GM19395 (cell line): ENCODE results near the gene KCNJ18.
"Not testable (repeated sequence)": the region's sequence is repeated elsewhere in the genome, so short reads cannot be mapped to it uniquely, and the experiment has no call there.

Source experiments
- ATAC-seq: cut with Tn5 transposase; IDR thresholded peaks from one replicate; pipeline ENCODE4 v1.9.1; 2021; ENCODE audit warnings: mild to moderate bottlenecking, moderate library complexity; ENCODE audit not compliant: unreplicated experiment

The KCNJ18 gene

DNA sequence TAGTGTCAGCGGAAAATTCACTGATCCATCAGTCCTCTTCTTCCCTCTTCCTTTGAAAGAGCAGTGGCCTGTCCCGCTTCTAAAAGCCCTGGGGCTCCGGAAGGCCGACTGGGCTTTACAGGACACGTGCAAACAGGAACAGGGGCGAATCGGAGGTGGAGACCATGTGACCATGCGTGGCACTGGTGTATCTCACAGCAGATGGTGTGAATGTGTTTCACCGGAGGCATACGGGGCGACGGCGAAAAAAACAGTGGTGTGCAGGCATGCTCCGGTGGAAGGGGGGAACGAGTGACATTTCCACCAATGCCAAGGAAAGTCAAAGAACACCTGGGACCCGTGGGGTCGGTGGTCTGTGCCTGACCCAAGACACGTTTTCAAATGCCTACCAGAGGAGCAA, 8.4 kb upstream of the KCNJ18 start:
- ATAC-seq, result not testable (repeated sequence)

DNA sequence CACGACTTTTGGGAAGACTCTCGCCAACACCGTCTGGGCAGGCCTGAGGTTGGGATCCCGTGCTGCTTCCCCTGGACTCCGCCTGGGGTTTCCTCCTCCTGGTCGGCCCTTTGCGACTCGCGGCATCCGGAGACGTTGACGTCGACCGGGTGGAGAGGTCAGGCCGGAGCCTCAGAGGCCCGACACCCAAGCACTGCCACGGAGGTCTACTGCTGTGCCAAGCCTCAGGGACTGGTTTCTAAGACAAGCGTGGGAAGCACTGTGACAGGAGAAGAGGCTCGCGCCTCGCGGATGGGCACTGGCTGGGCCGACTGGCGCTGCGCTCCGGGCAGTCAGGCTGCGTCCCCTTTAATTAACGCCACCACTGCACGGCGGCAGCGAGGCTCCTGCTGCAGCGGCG, 7.9 kb upstream of the KCNJ18 start:
- ATAC-seq, result not testable (repeated sequence)

DNA sequence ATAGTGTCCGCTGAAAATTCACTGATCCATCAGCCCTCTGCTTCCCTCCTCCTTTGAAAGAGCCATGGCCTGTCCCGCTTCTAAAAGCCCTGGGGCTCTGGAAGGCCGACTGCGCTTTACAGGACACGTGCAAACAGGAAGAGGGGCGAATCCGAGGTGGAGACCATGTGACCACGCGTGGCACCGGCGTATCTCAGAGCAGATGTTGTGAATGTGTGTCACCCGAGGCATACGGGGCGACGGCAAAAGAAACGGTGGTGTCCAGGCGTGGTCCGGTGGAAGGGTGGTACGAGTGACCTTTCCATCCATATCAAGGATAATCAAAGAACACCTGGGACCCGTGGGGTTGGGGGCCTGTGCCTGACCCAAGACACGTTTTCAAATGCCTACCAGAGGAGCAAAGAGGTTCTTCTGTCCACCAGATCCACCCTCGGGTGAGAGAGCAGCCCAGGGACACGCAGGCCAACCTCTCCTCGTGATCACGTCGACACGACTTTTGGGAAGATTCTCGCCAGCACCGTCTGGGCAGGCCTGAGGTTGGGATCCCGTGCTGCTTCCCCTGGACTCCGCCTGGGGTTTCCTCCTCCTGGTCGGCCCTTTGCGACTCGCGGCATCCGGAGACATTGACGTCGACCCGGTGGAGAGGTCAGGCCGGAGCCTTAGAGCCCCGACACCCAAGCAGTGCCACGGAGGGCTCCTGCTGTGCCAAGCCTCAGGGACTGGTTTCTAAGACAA, 7.1 kb upstream of the KCNJ18 start:
- ATAC-seq, result not testable (repeated sequence)

DNA sequence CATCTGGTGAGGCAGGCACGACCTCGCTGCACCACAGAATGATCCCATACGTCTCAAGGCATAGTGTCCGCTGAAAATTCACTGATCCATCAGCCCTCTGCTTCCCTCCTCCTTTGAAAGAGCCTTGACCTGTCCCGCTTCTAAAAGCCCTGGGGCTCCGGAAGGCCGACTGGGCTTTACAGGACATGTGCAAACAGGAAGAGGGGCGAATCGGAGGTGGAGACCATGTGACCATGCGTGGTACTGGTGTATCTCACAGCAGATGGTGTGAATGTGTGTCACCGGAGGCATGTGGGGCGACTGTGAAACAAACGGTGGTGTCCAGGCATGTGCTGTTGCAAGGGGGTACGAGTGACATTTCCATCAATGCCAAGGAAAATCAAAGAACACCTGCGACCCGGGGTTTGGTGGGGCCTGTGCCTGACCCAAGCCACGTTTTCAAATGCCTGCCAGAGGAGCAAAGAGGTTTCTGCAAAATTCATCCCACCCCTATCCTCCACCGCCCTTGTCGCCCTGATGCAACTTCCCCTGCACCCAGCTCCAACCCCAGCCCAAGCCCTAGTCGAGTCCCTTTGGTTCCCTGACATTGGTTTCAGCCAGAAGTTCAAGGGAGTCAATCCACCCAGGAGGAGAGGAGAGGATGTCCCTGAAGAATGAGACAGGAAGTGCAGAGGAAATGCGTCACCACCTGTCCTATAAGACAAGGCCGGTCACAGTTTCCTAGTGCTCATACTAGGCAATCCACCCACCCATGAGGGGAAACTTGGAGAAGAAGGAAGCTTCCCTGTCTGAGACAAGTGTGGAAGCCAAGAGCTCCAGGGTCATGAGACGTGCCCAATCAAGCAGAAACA, 5.9 kb upstream of the KCNJ18 start:
- ATAC-seq, result no peak

DNA sequence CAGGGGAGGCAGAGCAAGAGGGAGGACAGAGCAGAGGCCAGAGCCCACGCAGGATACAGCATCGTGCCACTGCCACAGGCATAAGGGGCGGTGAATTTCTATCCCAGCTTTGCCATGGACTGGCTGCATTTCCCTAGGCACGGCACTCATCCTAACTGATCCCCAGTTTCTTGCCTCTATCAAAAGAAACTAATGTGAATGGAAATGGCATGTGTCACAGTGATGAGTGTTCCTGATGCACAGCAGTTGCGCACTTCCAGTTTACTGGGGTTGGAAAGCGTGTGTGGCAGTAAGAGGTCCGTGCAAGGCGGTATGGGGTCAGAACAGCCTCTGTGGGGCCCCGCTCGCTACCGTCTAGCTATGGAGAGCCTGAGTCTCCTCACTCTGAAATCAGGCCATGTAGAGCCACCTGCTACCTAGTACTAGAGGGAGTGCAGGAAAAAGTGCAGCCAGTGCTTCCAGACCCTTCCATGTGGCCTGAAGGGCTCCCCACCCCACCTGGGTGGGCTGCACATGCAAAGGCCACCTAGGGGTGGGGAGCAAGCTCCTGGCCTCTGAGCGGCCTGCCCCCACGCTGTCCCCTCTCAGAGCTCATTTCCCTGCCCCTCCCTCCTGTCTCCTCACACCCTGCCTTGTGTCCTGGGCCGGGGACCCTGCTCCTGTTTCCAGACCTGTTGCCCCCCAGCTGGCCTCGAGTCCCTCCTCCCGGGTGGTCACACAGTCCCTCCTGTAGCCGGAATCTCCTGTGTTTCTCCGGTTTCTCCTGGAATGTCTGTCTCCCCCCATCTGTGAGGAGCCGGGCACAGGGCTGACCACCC, 5.0 kb upstream of the KCNJ18 start:
- no peak for ATAC-seq

GRCh38 chr17:21688293-21688949, 3.9 kb upstream of the KCNJ18 start:
- ATAC-seq, result no peak

GRCh38 chr17:21689604-21690003, 2.7 kb upstream of the KCNJ18 start:
- no peak for ATAC-seq

GRCh38 chr17:21690811-21691210, 1.5 kb upstream of the KCNJ18 start:
- not testable (repeated sequence) for ATAC-seq

DNA sequence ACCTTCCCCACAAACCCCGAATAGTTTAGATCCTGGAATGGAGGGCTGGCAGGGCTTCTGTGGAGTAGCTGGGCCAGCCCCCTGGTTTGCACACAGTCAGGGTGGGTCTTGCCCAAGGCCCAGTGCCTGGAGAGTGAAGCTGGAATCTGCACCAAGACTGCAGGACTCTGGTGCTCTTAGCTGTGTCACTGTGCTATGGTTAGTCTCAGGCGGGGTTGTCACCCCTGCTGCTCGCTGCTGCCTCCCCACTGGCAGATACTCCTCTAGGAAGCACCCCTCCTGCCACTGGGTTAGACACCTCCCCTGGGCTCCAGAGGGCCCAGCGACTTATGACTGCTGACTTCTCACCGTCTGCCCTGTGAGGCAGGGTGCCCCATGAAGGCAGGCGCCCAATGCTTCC, 842 bp upstream of the KCNJ18 start:
- ATAC-seq, result not testable (repeated sequence)

DNA sequence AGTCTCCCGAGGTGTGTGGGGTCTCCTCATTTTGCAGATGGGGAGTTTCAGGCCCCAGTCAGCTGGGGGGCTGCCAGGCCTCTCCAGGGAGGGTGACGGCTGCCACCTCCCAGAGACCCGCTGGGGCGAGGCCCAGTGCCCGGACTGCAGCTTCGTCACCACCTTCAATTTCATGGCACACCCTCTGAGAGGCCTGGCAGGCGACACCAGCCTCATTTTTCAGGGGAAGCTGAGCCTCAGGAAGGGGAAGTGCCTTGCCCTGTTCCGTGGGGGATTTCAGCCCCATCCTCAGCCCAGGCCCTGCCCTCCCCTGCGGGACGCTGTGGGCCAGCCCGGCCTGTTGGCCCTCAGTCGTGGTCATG, 362 bp downstream of the KCNJ18 start:
- ATAC-seq, result not testable (repeated sequence)

DNA sequence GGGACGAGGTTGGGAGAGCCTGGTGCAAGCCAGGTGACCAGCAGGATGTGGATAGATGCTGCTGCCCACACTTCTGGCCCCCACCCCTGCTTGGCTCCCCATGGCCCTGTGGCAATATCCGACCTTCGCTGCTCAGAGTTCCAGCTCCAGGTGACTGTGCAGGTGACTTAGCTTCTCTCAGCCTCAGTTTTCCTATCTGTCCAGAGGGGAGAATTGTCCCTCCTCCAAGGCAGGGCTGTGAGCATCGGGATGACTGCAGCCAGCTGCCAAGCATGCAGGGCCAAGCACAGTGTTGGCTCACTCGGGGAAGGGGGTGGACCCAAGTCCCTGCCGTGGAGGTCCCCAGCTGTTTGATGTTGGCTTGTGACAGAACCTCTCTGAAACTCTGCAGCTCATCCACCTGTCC, 1.1 kb downstream of the KCNJ18 start:
- ATAC-seq, result not testable (repeated sequence)

GRCh38 chr17:21693937-21694336, 1.6 kb downstream of the KCNJ18 start:
- not testable (repeated sequence) for ATAC-seq

- not testable (repeated sequence) for ATAC-seq
Measured at GRCh38 chr17:21696227-21696626, 3.9 kb downstream of the KCNJ18 start.

GRCh38 chr17:21696842-21697507, 4.7 kb downstream of the KCNJ18 start:
- ATAC-seq, result not testable (repeated sequence)

DNA sequence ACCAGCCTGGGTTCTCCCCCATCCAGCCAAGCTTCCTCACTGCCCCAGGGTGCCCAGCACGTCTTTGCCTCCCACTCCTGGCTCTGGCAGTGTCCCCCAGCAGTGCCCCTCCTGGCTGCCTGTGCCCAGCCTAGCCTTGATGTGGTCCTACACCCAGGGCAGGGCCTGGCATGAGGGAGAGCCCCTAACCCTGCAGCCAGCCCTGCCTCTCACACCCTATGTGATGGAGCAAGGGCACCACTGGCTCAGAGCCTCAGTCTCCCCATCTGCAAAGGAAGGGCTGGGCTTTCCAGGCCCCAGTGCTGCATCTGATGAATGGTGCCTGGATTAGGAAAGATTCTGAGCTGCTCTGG, 5.2 kb downstream of the KCNJ18 start:
- not testable (repeated sequence) for ATAC-seq

- ATAC-seq, result not testable (repeated sequence)
Measured at GRCh38 chr17:21698437-21699075, 6.2 kb downstream of the KCNJ18 start.

DNA sequence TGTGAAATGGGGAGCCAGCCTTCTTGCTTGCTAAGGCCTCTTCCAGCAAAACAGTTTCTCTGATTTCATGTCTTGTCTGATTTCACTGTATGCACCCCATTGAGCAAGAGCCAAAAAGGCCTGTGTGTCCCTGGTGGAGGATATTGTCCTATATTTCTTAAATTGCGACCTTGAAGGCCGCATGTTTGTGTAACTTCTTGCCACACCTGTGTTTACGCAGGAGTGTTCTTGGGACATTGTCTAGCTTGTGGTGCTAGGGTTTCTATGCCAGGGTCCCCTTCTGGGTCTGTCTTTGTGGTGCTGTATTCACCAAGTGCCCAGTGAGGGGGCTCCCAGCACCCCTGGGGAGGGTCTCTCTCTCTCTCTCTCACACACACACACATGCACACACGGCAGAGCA, 6.8 kb downstream of the KCNJ18 start:
- not testable (repeated sequence) for ATAC-seq

- not testable (repeated sequence) for ATAC-seq
Measured at GRCh38 chr17:21699573-21700236, 7.4 kb downstream of the KCNJ18 start.

DNA sequence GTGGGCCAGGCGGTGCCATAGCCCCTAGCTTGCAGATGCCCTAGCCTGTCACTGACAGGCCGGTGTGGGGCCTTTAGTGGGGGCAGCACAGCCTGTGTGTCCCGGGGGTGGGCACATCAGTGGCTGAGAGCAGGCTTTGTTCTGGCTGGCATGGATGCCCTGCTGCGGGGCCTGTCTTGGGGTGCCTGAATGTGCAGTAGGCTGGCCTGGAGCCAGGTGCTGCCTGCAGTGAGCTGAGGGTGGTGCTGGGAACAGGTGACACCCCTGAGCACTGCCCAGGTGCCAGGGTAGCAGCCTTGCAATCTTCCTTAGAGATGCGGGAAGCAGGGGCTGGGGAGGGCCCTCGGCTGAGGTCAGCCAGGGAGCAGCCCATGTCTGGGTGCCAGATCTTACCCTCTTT, 8.8 kb downstream of the KCNJ18 start:
- not testable (repeated sequence) for ATAC-seq
